Astrocyte of the spinal cord (primary cell): Measurements from ENCODE around the gene SFSWAP.

Source experiments
- DNase-seq: peaks from one replicate; pipeline ENCODE4 v3.0.0; 2011; ENCODE audit warnings: low read depth, low spot score
- H3K4me3 ChIP-seq: 2 replicates; pipeline ENCODE4 v1.5.1; 2011; ENCODE audit warnings: low read depth, mild to moderate bottlenecking, low read length, moderate library complexity
- CTCF ChIP-seq: IDR thresholded peaks from 2 replicates; pipeline ENCODE4 v1.5.1; 2012; ENCODE audit warnings: low read depth, mild to moderate bottlenecking, low read length, inconsistent platforms
- in situ Hi-C: cut with HindIII; loops from 2 replicates; pipeline ENCODE4 v1.10.0; 2017; ENCODE audit warnings: low sequenced_read_pairs

The SFSWAP gene

DNA sequence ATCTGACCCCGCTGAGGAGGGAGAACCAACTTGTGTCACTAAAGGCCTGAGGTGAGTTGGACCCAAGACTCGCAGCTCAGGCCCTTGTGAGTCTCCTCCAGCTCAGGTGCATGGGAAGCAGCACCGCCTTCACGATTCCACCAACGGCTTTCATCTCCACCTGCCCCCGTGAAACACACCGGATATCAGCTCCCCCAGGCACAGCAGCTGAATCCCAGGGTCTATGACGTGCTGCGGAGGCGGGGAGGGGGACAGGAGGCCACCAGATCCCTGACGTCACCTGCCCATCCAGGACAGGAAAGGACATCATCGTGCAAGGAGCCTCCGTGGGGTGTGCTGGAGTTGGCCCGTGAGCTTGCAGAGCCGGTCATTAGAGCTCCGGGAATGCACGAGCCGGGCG lies 18.5 kb upstream of the SFSWAP start:
- in situ Hi-C loops: no loop called here
- no peak for DNase-seq
- no peak overlapping the region for H3K4me3 ChIP-seq
- TF ChIP-seq CTCF: no peak

GRCh38 chr12:131693149-131693548 lies 17.7 kb upstream of the SFSWAP start:
- H3K4me3 ChIP-seq: no peak overlapping the region
- in situ Hi-C loops: no loop called here
- TF ChIP-seq CTCF: no peak
- DNase-seq: no peak

DNA sequence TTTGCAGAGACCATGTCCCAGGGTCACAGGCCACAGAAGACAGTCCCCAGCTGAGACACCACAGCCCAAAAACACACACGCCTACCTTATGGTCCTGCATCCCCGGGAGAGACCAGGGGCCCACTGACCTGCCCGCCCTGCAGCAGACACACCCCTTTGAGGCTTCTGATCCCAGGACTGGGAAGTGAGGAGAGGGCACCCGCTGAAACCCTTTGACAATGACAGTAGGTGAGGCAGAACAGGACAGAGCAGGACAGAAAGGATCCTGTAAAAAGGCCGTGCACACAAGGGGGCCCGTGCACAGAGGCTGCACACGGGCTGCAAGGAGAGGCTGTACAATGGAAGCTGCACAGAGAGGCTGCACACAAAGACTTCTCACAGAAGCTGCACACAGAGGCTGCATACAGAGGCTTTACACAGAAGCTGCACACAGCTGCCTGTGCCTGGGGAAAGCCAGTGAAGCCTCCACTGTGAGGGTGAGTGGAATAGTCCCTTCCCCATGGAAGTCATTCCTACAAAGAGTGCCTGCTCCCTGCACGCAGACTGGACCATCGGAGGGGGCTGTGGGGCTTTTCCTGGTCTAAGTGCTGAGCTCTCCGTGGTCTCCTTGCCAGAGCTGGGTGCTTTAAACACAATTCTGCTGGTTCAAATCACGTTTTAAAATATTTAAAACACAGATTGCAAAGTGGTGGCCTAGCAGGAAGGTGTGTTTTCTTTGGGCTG lies 16.6 kb upstream of the SFSWAP start:
- no peak for DNase-seq
- in situ Hi-C loops: no loop called here
- TF ChIP-seq CTCF: no peak
- no peak overlapping the region for H3K4me3 ChIP-seq

DNA sequence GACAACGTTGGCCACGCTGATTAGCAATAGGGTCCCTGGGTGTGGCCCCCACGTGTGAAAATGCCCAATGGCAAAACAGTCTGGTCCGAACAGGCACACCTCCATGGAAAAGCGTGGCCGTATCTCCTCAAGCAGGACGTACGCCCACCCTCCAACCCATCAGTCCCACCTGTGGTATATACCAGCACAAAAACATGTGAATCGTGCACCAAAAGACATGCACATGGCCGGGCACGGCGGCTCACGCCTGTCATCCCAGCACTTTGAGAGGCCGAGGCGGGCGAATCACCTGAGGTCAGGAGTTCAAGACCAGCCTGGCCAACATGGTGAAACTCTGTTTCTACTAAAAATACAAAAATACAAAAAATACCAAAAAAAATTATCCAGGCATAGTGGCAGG lies 14.9 kb upstream of the SFSWAP start:
- H3K4me3 ChIP-seq: no peak overlapping the region
- DNase-seq: no peak
- TF ChIP-seq CTCF: no peak
- in situ Hi-C loops: no loop called here

GRCh38 chr12:131698286-131698685 lies 12.6 kb upstream of the SFSWAP start:
- no peak overlapping the region for H3K4me3 ChIP-seq
- in situ Hi-C loops: no loop called here
- DNase-seq: no peak
- no peak for TF ChIP-seq CTCF

GRCh38 chr12:131699434-131699833 lies 11.5 kb upstream of the SFSWAP start:
- no peak for DNase-seq
- in situ Hi-C loops: no loop called here
- no peak overlapping the region for H3K4me3 ChIP-seq
- no peak for TF ChIP-seq CTCF
